Purkinje cell (primary cell): ENCODE results near the gene SUN2. TPM values are rescaled to one million over a fixed set of nuclear protein-coding genes. Genes with fewer than 3 reads are reported as not detected.

Experiments
- polyA plus RNA-seq: library from polyadenylated mRNA; unstranded; fragments of >200 nt; fragmentation: Nextera tagmentation; gene quantifications from 2 replicates; pipeline ENCODE4 v1.2.1, GENCODE V29; 2014

SUN2 gene, protein sequence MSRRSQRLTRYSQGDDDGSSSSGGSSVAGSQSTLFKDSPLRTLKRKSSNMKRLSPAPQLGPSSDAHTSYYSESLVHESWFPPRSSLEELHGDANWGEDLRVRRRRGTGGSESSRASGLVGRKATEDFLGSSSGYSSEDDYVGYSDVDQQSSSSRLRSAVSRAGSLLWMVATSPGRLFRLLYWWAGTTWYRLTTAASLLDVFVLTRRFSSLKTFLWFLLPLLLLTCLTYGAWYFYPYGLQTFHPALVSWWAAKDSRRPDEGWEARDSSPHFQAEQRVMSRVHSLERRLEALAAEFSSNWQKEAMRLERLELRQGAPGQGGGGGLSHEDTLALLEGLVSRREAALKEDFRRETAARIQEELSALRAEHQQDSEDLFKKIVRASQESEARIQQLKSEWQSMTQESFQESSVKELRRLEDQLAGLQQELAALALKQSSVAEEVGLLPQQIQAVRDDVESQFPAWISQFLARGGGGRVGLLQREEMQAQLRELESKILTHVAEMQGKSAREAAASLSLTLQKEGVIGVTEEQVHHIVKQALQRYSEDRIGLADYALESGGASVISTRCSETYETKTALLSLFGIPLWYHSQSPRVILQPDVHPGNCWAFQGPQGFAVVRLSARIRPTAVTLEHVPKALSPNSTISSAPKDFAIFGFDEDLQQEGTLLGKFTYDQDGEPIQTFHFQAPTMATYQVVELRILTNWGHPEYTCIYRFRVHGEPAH
- 0.22 and 0.24 TPM in 2 replicates for polyA plus RNA-seq

GRCh38 chr22:38755911-38756532 is at the start of gene SUN2:
Gene SUN2 (minus strand): TSS chr22:38755998. CDS start chr22:38752628, 3,370 bp downstream.

GRCh38 chr22:38793721-38794466 is 38.1 kb upstream of the SUN2 start, which contains the start of gene DNAL4:
Gene DNAL4 (minus strand): TSS chr22:38794143. CDS start chr22:38782731, 11,412 bp downstream.

DNA sequence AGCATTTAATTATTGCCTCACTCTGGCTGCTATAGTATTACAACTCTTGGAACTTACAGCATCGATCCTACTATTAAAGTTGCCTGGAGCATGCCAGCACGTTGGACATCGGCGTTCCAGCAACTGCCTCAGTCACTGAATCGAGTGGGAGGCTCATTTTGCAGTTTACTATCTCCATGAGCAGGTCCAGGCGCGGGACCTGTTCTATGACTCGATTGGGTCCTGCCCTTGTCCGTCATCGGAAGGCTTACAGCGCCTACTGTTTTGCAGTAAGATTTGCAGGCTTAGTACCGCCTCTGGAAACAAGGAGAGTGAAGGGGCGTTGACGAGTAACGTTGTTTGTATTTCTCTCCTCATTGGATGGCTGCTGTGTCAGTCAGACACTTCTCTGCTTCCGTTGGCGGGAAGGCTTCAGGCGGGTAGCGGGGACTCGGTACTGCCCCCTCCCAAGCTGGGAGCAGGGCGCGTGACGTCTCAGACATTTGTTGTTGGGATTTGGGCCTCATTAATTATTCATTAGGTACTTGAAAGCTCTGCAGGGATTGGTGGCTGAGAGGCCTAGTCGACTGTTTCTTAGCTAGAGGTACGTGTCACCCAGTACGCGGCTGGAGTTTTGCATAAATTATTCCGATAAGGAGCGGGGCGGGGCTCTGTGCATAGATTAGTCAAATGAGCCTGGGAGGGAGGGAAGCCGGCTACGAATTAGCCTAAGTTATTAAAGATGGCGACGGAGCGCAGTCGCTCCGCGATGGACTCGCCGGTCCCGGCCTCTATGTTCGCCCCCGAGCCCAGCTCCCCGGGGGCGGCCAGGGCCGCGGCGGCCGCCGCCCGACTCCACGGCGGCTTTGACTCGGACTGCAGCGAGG is 50.3 kb downstream of the SUN2 start, which contains the start of gene GTPBP1:
TSS of gene GTPBP1 (plus strand) at position 710 of the 866 bp plus-strand sequence. CDS start at position 722, 12 bp downstream.

DNA sequence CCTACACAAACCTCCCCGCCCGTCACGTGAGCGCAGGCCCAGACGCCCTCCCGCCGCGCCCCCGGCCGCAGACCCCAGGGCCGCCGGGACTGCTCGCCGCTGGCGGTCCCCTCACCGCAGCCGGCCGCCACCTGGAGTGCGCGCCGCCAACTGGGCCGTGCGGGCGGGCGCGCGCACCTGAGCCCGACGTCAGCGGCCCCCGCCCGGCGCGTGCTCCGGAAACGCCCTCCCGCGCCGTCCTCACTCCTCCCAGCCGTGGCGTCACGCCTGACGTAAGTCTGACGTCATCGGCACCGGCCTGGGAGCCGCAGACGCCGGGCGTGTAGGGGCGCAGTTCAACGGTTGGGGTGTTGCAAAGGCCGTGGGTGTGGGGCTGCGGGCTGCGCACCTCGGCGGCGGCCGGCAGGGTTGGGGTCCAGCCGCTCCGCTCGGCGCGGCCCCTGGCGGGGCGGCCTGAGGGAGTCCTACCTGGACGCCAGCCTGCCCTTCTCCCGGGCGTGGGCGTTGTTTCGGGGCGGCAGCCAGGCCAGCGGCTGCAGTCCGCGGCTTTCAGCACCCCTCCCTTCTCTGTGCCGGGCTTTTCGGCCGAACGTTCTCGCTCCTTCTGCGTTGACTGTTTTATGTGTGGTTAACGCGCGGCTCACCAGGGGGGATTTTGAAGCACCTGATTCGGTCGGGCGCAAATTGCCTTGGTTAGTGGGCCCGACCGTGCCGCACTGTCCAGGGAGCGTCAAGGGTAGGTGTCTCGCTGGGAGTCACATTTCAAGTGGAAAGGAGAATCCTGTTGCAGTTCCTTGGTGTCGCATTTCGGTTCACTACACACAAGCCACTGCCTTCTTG is 54.8 kb downstream of the SUN2 start, which contains the start of gene JOSD1:
TSS of gene JOSD1 (minus strand) at position 155 of the 840 bp plus-strand sequence. CDS start 956 bp downstream, outside the sequence.

Other genes starting within 250 kb of the SUN2 start
- gene DDX17, start 249.7 kb downstream of the SUN2 start, polyA plus RNA-seq: 49.6 and 55.8 TPM in 2 replicates
- gene DMC1, start 185.8 kb downstream of the SUN2 start, polyA plus RNA-seq: 0.23 TPM in 1 of 2 replicates, not detected in the other
- gene FAM227A, start 99.6 kb downstream of the SUN2 start, polyA plus RNA-seq: 0.07 and 0.93 TPM in 2 replicates
- gene CBY1, start 99.4 kb downstream of the SUN2 start, polyA plus RNA-seq: 25.2 and 30.7 TPM in 2 replicates
- gene TOMM22, start 74.0 kb downstream of the SUN2 start, polyA plus RNA-seq: 90.9 and 96.0 TPM in 2 replicates
- gene JOSD1, start 55.1 kb downstream of the SUN2 start, polyA plus RNA-seq: 2.6 and 6.2 TPM in 2 replicates
- 0.63 and 1.3 TPM in 2 replicates for gene GTPBP1, start 50.1 kb downstream of the SUN2 start, polyA plus RNA-seq
- 5.3 and 6.1 TPM in 2 replicates for gene DNAL4, start 38.1 kb upstream of the SUN2 start, polyA plus RNA-seq
- 6.8 and 9.8 TPM in 2 replicates for gene NPTXR, start 88.0 kb upstream of the SUN2 start, polyA plus RNA-seq
- 1.7 and 7.9 TPM in 2 replicates for gene CBX6, start 116.2 kb upstream of the SUN2 start, polyA plus RNA-seq
- gene APOBEC3A, start 201.6 kb upstream of the SUN2 start, polyA plus RNA-seq: not detected in 2 replicates
- not detected in 2 replicates for gene APOBEC3B, start 226.3 kb upstream of the SUN2 start, polyA plus RNA-seq